Activated CD4-positive, alpha-beta T cell treated with anti-CD3 and anti-CD28 coated beads, Interleukin-10, Interleukin-2, amounts not matched to agents 100 ng/mL and 50 ng/mL, durations not matched to agents 16 hours and 8 hours (primary cell): ENCODE measurements around the gene USP10.
"Not testable (repeated sequence)": the region's sequence is repeated elsewhere in the genome, so short reads cannot be mapped to it uniquely, and the experiment has no call there.

Experiments
- DNase-seq: peaks from one replicate; pipeline ENCODE4 v3.0.0-alpha.2; 2020

USP10 gene

GRCh38 chr16:84673561-84673960 is 26.2 kb upstream of the USP10 start:
- no peak for DNase-seq

- no peak for DNase-seq
Measured at GRCh38 chr16:84675423-84675822, 24.4 kb upstream of the USP10 start.

- DNase-seq = no peak
Measured at GRCh38 chr16:84675884-84676283, 23.9 kb upstream of the USP10 start.

- no peak for DNase-seq
Measured at GRCh38 chr16:84677017-84677803, 22.6 kb upstream of the USP10 start.

- no peak for DNase-seq
Measured at GRCh38 chr16:84677849-84678248, 22.0 kb upstream of the USP10 start.

- DNase-seq = no peak
Measured at GRCh38 chr16:84678541-84678940, 21.3 kb upstream of the USP10 start.

GRCh38 chr16:84680165-84680842 is 19.5 kb upstream of the USP10 start:
- no peak for DNase-seq

- DNase-seq = no peak
Measured at GRCh38 chr16:84680843-84681629, 18.8 kb upstream of the USP10 start.

GRCh38 chr16:84683691-84684591 is 15.9 kb upstream of the USP10 start:
- DNase-seq = no peak

GRCh38 chr16:84684592-84684965 is 15.2 kb upstream of the USP10 start:
- no peak for DNase-seq

GRCh38 chr16:84685210-84685609 is 14.6 kb upstream of the USP10 start:
- DNase-seq = no peak

- DNase-seq = no peak
Measured at GRCh38 chr16:84686707-84687298, 13.0 kb upstream of the USP10 start.

- DNase-seq = peak; percentile 22
Measured at GRCh38 chr16:84687715-84688114, 12.1 kb upstream of the USP10 start.

- not testable (repeated sequence) for DNase-seq
Measured at GRCh38 chr16:84688163-84688562, 11.6 kb upstream of the USP10 start.

GRCh38 chr16:84689111-84689510 is 10.7 kb upstream of the USP10 start:
- DNase-seq = no peak

- no peak for DNase-seq
Measured at GRCh38 chr16:84690088-84690819, 9.5 kb upstream of the USP10 start.

GRCh38 chr16:84692451-84693214 is 7.2 kb upstream of the USP10 start:
- no peak for DNase-seq

GRCh38 chr16:84693869-84694268 is 5.9 kb upstream of the USP10 start:
- DNase-seq = not testable (repeated sequence)

- DNase-seq = no peak
Measured at GRCh38 chr16:84694980-84695379, 4.8 kb upstream of the USP10 start.

GRCh38 chr16:84699147-84699711 is 571 bp upstream of the USP10 start:
- DNase-seq = peak; percentile 20
